ENCODE results near the gene ELMO1. TPM values are rescaled to one million over a fixed set of nuclear protein-coding genes. Genes with fewer than 3 reads are reported as not detected.

The ELMO1 gene
- total RNA-seq, 2 donors from 2014 or later, result 66.0 to 72.2 TPM

- Histone ChIP-seq H3K4me1 (ENCODE audit: control insufficient read depth in 1 of 2, low read depth in 2 of 2) (peaks cover 30 to 52% of the 10 kb centered on the region in 2 donors), H3K27ac (peak overlapping the region; percentile 89 to 90), H3K4me3 (peak overlapping the region; percentile 53)
Observed at GRCh38 chr7:37352974-37353948, 95.4 kb downstream of the ELMO1 start.

GRCh38 chr7:37352251-37352880 is 96.3 kb downstream of the ELMO1 start:
- Histone ChIP-seq H3K4me3 (no peak overlapping the region), H3K9me3 (no peaks in the 10 kb centered on the region), H3K36me3 (no peaks in the 10 kb centered on the region), H3K27ac (peak overlapping the region in 1 of 2 donors; percentile 90), H3K4me1 (ENCODE audit: control insufficient read depth in 1 of 2, low read depth in 2 of 2) (peaks cover 30 to 52% of the 10 kb centered on the region in 2 donors), H3K27me3 (replicated peaks; ENCODE audit: insufficient read depth) (no peaks in the 10 kb centered on the region)
- no peak for ATAC-seq (ENCODE audit: insufficient number of reproducible peaks, low FRiP score, low read depth)
- no peak for DNase-seq (ENCODE audit: low spot score)
- TF ChIP-seq, protein P1, sequence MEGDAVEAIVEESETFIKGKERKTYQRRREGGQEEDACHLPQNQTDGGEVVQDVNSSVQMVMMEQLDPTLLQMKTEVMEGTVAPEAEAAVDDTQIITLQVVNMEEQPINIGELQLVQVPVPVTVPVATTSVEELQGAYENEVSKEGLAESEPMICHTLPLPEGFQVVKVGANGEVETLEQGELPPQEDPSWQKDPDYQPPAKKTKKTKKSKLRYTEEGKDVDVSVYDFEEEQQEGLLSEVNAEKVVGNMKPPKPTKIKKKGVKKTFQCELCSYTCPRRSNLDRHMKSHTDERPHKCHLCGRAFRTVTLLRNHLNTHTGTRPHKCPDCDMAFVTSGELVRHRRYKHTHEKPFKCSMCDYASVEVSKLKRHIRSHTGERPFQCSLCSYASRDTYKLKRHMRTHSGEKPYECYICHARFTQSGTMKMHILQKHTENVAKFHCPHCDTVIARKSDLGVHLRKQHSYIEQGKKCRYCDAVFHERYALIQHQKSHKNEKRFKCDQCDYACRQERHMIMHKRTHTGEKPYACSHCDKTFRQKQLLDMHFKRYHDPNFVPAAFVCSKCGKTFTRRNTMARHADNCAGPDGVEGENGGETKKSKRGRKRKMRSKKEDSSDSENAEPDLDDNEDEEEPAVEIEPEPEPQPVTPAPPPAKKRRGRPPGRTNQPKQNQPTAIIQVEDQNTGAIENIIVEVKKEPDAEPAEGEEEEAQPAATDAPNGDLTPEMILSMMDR (IDR thresholded peaks at IDR 0.05), result no peak

More at GRCh38 chr7:37352974-37353948, 95.4 kb downstream of the ELMO1 start:
- Histone ChIP-seq H3K36me3 (no peaks in the 10 kb centered on the region), H3K9me3 (no peaks in the 10 kb centered on the region), H3K27me3 (replicated peaks; ENCODE audit: insufficient read depth) (no peaks in the 10 kb centered on the region)
- DNase-seq (ENCODE audit: low spot score), result no peak
- ATAC-seq (ENCODE audit: insufficient number of reproducible peaks, low FRiP score, low read depth), result no peak
- TF ChIP-seq, protein P1 (IDR thresholded peaks at IDR 0.05), result no peak

DNA sequence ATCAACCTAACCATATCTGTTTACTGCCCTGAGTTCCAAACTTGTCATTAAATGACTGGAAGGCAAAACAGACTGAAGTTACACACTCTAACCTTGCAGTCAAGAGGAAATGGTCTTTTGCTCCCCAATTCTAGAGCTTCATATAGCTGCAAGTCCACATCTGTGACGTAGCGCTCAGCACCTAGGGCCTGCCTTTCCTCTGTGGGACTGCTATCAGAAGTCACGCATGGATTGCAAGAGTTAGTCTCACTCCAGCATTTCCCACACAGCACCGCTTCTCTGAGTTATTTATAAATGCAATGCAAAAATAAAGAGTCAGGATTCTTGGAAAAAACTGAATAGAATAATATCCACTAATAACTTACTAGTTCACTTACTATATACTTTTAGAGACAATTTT is 96.9 kb downstream of the ELMO1 start:
- ATAC-seq (ENCODE audit: insufficient number of reproducible peaks, low FRiP score, low read depth), result no peak
- Histone ChIP-seq H3K36me3 (no peaks in the 10 kb centered on the region), H3K27me3 (replicated peaks; ENCODE audit: insufficient read depth) (no peaks in the 10 kb centered on the region), H3K27ac (peak overlapping the region in 1 of 2 donors; percentile 4), H3K9me3 (no peaks in the 10 kb centered on the region), H3K4me3 (no peak overlapping the region), H3K4me1 (ENCODE audit: control insufficient read depth in 1 of 2, low read depth in 2 of 2) (peaks cover 30 to 52% of the 10 kb centered on the region in 2 donors)
- DNase-seq (ENCODE audit: low spot score), result no peak
- TF ChIP-seq, protein P1 (IDR thresholded peaks at IDR 0.05), result no peak

DNA sequence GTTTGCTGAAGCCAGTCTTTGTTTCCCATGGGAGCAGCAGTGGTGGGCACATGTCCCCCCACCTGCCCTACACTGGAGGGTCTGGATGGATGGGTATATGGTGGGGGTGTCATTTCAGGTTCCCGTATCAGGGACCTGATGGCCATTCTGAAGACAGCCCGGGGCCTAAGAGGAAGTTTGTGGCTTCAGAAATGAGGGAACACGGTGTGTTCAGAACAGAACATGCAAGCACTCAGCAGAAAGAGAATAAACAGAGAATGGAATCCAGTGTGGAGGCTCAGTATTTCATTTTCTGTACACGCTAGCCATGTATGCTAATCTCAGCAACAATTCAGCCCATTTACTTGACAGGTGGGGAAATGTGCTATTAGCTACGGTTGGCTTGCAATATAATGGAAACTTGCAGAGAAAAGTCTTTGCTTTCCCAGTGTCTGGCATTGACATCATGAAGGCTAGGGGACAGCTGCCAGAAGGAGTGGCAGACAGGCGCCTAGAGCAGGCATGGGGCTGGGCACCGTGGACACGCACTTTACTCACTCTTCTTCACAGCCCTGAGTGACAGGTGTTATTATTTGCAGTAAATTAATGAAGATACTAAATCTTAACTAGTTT is 98.6 kb downstream of the ELMO1 start:
- peak overlapping the region; percentile 25 to 27 for H3K27ac ChIP-seq
- ATAC-seq (ENCODE audit: insufficient number of reproducible peaks, low FRiP score, low read depth), result no peak

More for the DNA sequence above, 98.6 kb downstream of the ELMO1 start:
- no peak for DNase-seq (ENCODE audit: low spot score)
- Histone ChIP-seq H3K4me3 (no peak overlapping the region), H3K36me3 (no peaks in the 10 kb centered on the region), H3K27me3 (replicated peaks; ENCODE audit: insufficient read depth) (no peaks in the 10 kb centered on the region), H3K9me3 (no peaks in the 10 kb centered on the region), H3K4me1 (ENCODE audit: control insufficient read depth in 1 of 2, low read depth in 2 of 2) (peaks cover 24 to 42% of the 10 kb centered on the region in 2 donors)
- TF ChIP-seq, protein P1 (IDR thresholded peaks at IDR 0.05), result no peak

Data from thoracic aorta (tissue), 2 donors.